PFSK-1 (cell line): Measurements from ENCODE around the gene HSPG2.

Experiments used
- POLR2AphosphoS5 ChIP-seq: IDR thresholded peaks from 2 replicates; pipeline ENCODE4 v1.6.1; 2012; ENCODE audit warnings: low read depth, mild to moderate bottlenecking, control low read depth, low read length, moderate library complexity
- SIN3A ChIP-seq: IDR thresholded peaks from 2 replicates; pipeline ENCODE4 v1.6.1; 2012; ENCODE audit warnings: mild to moderate bottlenecking, low read length, moderate library complexity, borderline replicate concordance; ENCODE audit not compliant: insufficient read depth
- TF ChIP-seq, protein P1 (sequence below), 2 experiments: IDR thresholded peaks; 2 replicates each; pipeline versions ENCODE4 v1.6.1 to v1.8.0; 2011 to 2012; ENCODE audit warnings: low read depth in 2 of 2, low read length in 2 of 2, control low read depth in 1 of 2, inconsistent platforms in 1 of 2, mild to moderate bottlenecking in 1 of 2, moderate library complexity in 1 of 2; ENCODE audit not compliant: insufficient read depth in 1 of 2

DNA sequence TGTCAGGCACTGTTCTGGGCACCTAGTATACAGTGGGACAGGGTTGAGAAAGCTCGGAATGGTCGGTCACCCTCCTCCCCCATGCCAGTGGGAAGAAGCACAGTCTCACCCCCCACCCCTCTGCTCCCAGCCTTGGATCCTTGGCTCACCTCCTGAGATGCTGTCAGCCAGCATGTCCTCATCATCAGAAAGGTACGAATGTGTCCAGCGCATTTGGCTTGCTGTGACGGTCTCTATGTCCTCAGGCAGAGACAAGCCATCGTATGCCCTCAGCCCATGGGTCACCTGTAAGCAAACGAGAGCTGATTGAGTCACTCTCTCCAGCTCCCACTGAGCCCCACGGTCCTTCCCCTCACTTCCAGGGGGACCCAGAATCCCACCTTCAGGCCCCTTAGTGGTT, 41.1 kb downstream of the HSPG2 start:
- TF ChIP-seq SIN3A: no peak
- TF ChIP-seq POLR2AphosphoS5: no peak
- TF ChIP-seq, protein P1, sequence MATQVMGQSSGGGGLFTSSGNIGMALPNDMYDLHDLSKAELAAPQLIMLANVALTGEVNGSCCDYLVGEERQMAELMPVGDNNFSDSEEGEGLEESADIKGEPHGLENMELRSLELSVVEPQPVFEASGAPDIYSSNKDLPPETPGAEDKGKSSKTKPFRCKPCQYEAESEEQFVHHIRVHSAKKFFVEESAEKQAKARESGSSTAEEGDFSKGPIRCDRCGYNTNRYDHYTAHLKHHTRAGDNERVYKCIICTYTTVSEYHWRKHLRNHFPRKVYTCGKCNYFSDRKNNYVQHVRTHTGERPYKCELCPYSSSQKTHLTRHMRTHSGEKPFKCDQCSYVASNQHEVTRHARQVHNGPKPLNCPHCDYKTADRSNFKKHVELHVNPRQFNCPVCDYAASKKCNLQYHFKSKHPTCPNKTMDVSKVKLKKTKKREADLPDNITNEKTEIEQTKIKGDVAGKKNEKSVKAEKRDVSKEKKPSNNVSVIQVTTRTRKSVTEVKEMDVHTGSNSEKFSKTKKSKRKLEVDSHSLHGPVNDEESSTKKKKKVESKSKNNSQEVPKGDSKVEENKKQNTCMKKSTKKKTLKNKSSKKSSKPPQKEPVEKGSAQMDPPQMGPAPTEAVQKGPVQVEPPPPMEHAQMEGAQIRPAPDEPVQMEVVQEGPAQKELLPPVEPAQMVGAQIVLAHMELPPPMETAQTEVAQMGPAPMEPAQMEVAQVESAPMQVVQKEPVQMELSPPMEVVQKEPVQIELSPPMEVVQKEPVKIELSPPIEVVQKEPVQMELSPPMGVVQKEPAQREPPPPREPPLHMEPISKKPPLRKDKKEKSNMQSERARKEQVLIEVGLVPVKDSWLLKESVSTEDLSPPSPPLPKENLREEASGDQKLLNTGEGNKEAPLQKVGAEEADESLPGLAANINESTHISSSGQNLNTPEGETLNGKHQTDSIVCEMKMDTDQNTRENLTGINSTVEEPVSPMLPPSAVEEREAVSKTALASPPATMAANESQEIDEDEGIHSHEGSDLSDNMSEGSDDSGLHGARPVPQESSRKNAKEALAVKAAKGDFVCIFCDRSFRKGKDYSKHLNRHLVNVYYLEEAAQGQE (IDR thresholded peaks at IDR 0.05; ENCODE audit: insufficient read depth in 1 of 2, low read depth in 2 of 2, low read length in 2 of 2): no peak
